Hepatocyte (in vitro differentiated cells): Measurements from ENCODE around the gene TRHDE. TPM values are rescaled to one million over a fixed set of nuclear protein-coding genes. Genes with fewer than 3 reads are reported as not detected.

Experiments
- DNase-seq: peaks from one replicate; pipeline ENCODE4 v3.0.0-alpha.2; 2016; ENCODE audit warnings: low spot score
- H2AFZ ChIP-seq: fragments of 200-600 bp; sonication (generic); 2 replicates; pipeline ENCODE4 v1.6.0; 2016; ENCODE audit warnings: antibody characterized with exemption, mild to moderate bottlenecking
- H3K27ac ChIP-seq: fragments of 200-600 bp; sonication (generic); 2 replicates; pipeline ENCODE4 v1.5.1; 2016; ENCODE audit warnings: mild to moderate bottlenecking
- H3K27me3 ChIP-seq: fragments of 200-600 bp; sonication (generic); 2 replicates; pipeline ENCODE4 v1.6.1; 2016
- H3K36me3 ChIP-seq: fragments of 200-600 bp; sonication (generic); replicated peaks from 2 replicates; pipeline ENCODE4 v1.5.1; 2016; ENCODE audit warnings: low read depth; ENCODE audit not compliant: insufficient read depth
- H3K4me1 ChIP-seq: fragments of 200-600 bp; sonication (generic); 2 replicates; pipeline ENCODE4 v1.5.1; 2016; ENCODE audit warnings: mild to moderate bottlenecking, moderate library complexity; ENCODE audit not compliant: insufficient read depth
- H3K4me2 ChIP-seq: fragments of 200-600 bp; sonication (generic); 2 replicates; pipeline ENCODE4 v1.6.0; 2016
- H3K4me3 ChIP-seq: fragments of 200-600 bp; sonication (generic); 2 replicates; pipeline ENCODE4 v1.5.1; 2016; ENCODE audit warnings: mild to moderate bottlenecking
- H3K79me2 ChIP-seq: fragments of 200-600 bp; sonication (generic); 2 replicates; pipeline ENCODE4 v1.6.0; 2017; ENCODE audit warnings: mild to moderate bottlenecking
- H3K9me2 ChIP-seq: fragments of 200-600 bp; sonication (generic); replicated peaks from 2 replicates; pipeline ENCODE4 v1.6.0; 2017; ENCODE audit warnings: mild to moderate bottlenecking; ENCODE audit not compliant: insufficient read depth
- H3K9me3 ChIP-seq: fragments of 200-600 bp; sonication (generic); 2 replicates; pipeline ENCODE4 v1.5.1; 2016; ENCODE audit warnings: low read depth, mild to moderate bottlenecking
- H4K20me1 ChIP-seq: fragments of 200-600 bp; sonication (generic); 2 replicates; pipeline ENCODE4 v1.6.0; 2016; ENCODE audit warnings: mild to moderate bottlenecking; ENCODE audit not compliant: insufficient read depth, poor library complexity, severe bottlenecking
- EZH2 ChIP-seq: fragments of 200-600 bp; sonication (generic); IDR thresholded peaks from 2 replicates; pipeline ENCODE4 v1.6.1; 2016; ENCODE audit warnings: antibody characterized with exemption, mild to moderate bottlenecking, borderline replicate concordance
- EZH2phosphoT487 ChIP-seq: fragments of 200-600 bp; sonication (generic); IDR thresholded peaks from one replicate; pipeline ENCODE4 v1.6.1; 2018; ENCODE audit warnings: antibody characterized with exemption, mild to moderate bottlenecking, low read depth, moderate library complexity; ENCODE audit not compliant: unreplicated experiment, severe bottlenecking
- WGBS: methylation state at CpG from one replicate; pipeline ENCODE4 v1.1.6; 2016; ENCODE audit warnings: low lambda C conversion rate; ENCODE audit errors: missing lambda C conversion rate; 5-methylcytosine and 5-hydroxymethylcytosine counted together
- polyA plus RNA-seq: library from polyadenylated mRNA; unstranded; fragments of >200 nt; fragmentation: Nextera tagmentation; extraction: Ambion mirVana; gene quantifications from 2 replicates; pipeline ENCODE4 v1.2.1, GENCODE V29; 2016
- total RNA-seq: library from RNA; depleted of rRNA; stranded (reverse); fragments of >200 nt; gene quantifications from 2 replicates; pipeline ENCODE4 v1.2.3, GENCODE V29; 2014
- TF ChIP-seq, protein P1 (sequence below): fragments of 200-600 bp; sonication (generic); IDR thresholded peaks from 2 replicates; pipeline ENCODE4 v1.5.1; 2016; ENCODE audit warnings: antibody characterized with exemption, mild to moderate bottlenecking; ENCODE audit not compliant: poor library complexity

TRHDE gene
- total and polyA plus RNA-seq, 2 experiments from 2014 or later, result 1.3 to 5.0 TPM

DNA sequence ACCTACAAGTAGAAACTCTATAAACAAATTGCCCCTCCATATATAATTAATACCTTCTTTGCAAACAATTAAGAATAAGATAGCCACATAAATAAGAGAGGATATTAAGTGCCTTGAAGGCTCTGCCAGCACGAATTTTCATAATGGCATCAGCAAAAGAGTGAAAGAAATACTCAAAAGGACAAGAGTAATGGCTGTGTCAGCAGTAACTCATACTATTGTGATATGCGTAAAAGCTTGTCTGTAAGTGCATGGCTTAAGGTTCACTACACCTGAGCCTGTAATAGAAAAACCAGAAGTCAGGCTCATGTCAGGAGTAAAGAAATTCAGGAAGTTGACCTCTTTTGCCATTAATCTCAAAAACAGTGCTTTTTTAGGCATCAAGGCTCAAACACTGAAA, 204.1 kb downstream of the TRHDE start:
- Histone ChIP-seq H3K27me3 (no peaks in the 10 kb centered on the region), H4K20me1 (no peaks in the 10 kb centered on the region), H3K79me2 (no peaks in the 10 kb centered on the region), H3K4me2 (no peak overlapping the region), H3K4me3 (no peak overlapping the region), H3K9me3 (no peaks in the 10 kb centered on the region), H2AFZ (no peak overlapping the region), H3K4me1 (no peaks in the 10 kb centered on the region), H3K9me2 (no peaks in the 10 kb centered on the region), H3K36me3 (no peaks in the 10 kb centered on the region), H3K27ac (no peak overlapping the region)
- no peak for DNase-seq
- TF ChIP-seq EZH2phosphoT487, result no peak
- TF ChIP-seq EZH2, result no peak
- TF ChIP-seq, protein P1, sequence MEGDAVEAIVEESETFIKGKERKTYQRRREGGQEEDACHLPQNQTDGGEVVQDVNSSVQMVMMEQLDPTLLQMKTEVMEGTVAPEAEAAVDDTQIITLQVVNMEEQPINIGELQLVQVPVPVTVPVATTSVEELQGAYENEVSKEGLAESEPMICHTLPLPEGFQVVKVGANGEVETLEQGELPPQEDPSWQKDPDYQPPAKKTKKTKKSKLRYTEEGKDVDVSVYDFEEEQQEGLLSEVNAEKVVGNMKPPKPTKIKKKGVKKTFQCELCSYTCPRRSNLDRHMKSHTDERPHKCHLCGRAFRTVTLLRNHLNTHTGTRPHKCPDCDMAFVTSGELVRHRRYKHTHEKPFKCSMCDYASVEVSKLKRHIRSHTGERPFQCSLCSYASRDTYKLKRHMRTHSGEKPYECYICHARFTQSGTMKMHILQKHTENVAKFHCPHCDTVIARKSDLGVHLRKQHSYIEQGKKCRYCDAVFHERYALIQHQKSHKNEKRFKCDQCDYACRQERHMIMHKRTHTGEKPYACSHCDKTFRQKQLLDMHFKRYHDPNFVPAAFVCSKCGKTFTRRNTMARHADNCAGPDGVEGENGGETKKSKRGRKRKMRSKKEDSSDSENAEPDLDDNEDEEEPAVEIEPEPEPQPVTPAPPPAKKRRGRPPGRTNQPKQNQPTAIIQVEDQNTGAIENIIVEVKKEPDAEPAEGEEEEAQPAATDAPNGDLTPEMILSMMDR, result no peak
- WGBS, result 82% methylated on average over 2 of the region's 2 CpGs

DNA sequence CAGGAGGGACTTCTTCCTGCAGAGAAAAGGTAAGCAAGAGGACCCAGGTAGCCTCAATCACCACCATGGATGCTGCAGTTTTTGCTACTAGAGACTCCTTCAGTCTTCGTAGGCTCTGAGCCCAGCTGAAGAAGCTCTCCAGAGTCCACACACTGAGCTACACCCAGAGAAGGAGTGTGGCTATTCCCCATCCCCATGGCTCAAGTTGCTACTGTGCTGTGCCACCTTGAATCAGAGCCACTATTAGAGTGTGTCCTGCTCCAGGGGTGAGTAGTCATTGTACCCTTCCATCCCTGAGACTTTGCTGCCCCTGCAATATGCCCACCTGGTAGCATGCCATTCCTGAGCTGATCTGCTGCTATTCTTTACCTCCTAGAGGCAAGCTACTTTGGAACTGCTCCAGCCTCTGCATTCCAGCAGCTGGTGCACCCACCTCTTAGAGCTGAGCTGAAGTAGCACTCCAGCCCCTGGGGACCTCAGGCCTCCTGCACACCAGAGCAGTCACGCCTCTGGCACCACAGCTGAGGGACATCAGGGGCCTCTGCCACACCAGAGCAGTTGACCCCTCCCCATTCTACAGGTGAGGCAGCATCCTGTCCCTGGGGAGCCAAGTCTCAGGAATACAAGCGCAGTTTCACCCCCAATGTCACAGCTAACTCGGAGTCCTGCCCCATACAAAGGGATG, 213.0 kb downstream of the TRHDE start:
- H3K4me2 ChIP-seq, result no peak overlapping the region
- no peaks in the 10 kb centered on the region for H3K27me3 ChIP-seq
- H3K79me2 ChIP-seq, result no peaks in the 10 kb centered on the region
- no peak overlapping the region for H3K27ac ChIP-seq
- H3K9me2 ChIP-seq, result no peaks in the 10 kb centered on the region
- WGBS, result 88% methylated on average over 4 of the region's 4 CpGs
- H2AFZ ChIP-seq, result no peak overlapping the region
- H3K4me3 ChIP-seq, result no peak overlapping the region
- H4K20me1 ChIP-seq, result no peaks in the 10 kb centered on the region
- H3K36me3 ChIP-seq, result no peaks in the 10 kb centered on the region
- no peak for DNase-seq
- H3K4me1 ChIP-seq, result no peaks in the 10 kb centered on the region
- peaks cover 12% of the 10 kb centered on the region for H3K9me3 ChIP-seq
- TF ChIP-seq EZH2, result no peak
- TF ChIP-seq, protein P1, result no peak
- no peak for TF ChIP-seq EZH2phosphoT487

DNA sequence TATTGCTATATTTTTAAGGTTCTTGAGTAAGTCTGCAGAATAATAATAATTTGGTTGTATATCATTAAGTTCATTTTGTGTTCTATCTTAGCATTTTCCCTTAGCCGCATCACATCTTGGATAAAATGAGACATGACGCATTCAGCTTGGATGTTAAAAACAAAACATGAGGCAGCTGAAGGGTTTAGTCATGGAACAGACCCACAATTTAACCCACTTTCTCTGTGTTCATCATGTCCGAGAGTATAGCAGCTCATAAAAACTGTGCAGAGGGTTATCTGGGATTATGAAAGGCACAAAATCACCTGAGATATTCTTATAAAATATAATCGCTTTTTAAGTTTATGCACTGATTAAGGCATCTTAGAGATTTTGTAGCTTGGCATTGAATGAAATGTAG, 219.3 kb downstream of the TRHDE start:
- Histone ChIP-seq H3K9me2 (no peaks in the 10 kb centered on the region), H2AFZ (no peak overlapping the region), H3K27me3 (no peaks in the 10 kb centered on the region), H3K4me1 (no peaks in the 10 kb centered on the region), H3K79me2 (no peaks in the 10 kb centered on the region), H3K4me3 (no peak overlapping the region), H3K9me3 (peaks cover 12% of the 10 kb centered on the region), H3K36me3 (no peaks in the 10 kb centered on the region), H3K27ac (no peak overlapping the region), H3K4me2 (peak overlapping the region; percentile 26), H4K20me1 (no peaks in the 10 kb centered on the region)
- DNase-seq, result no peak
- TF ChIP-seq, protein P1, result no peak
- TF ChIP-seq EZH2phosphoT487, result no peak
- no peak for TF ChIP-seq EZH2
- WGBS, result 58% methylated on average over 4 of the region's 4 CpGs

DNA sequence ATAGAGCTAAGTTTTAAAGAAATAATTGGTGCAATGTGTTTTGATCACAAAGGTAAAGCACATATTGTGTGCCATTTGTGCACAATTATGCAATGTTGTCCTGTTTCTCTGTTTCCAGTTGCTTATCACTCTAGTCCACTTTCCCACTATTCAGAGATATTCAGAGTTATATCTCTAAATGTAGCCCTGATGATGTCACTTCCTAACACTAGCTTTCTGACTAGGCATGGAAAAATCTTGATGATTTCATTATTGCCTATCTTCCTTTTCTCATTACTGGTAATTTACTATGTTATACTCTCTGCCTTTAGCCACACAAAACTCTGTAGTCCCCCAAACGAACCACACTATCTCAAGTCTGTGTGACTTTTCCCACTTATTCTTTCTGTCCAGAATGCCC, 221.2 kb downstream of the TRHDE start:
- H3K9me3 ChIP-seq, result no peaks in the 10 kb centered on the region
- no peaks in the 10 kb centered on the region for H3K9me2 ChIP-seq
- TF ChIP-seq EZH2phosphoT487 (no peak), EZH2 (no peak)
- TF ChIP-seq, protein P1, result no peak
- no peak for DNase-seq
- no peak overlapping the region for H3K4me3 ChIP-seq
- H3K27ac ChIP-seq, result no peak overlapping the region
- H3K27me3 ChIP-seq, result no peaks in the 10 kb centered on the region
- no peaks in the 10 kb centered on the region for H3K79me2 ChIP-seq
- H3K4me2 ChIP-seq, result no peak overlapping the region
- no peak overlapping the region for H2AFZ ChIP-seq
- no peaks in the 10 kb centered on the region for H3K4me1 ChIP-seq
- H3K36me3 ChIP-seq, result no peaks in the 10 kb centered on the region
- H4K20me1 ChIP-seq, result no peaks in the 10 kb centered on the region
- WGBS, result 68% methylated on average over 1 of the region's 1 CpG
